ENCODE results near the gene LPP. TPM values are rescaled to one million over a fixed set of nuclear protein-coding genes. Genes with fewer than 3 reads are reported as not detected.
A peak's percentile ranks its signal among the peaks of the same experiment; 100 is the strongest.

The LPP gene
- total and polyA plus RNA-seq, 4 donors, result 11.1 to 219 (median 66.5) TPM

DNA sequence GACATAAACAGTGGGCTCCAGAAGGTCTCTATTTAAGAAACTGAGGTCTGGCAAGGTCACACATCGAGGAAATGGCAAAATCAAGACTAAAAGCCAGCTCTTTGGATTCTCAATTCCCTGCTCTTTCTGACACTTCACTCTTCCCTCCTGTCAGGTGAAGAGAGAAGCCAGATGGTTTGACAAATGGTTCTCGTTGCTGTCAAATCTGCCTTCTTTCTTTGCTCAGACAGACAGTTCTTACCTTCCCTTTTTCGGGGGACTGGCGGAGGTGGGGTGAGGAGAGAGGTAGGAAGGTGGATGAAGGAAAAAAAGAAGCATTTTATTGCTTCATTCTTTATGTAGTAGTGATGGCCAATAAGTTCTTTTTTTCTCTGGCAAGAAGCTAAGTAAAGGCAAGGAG is 133.4 kb downstream of the LPP start:
- 88 to 91% methylated on average over 4 of the region's 4 CpGs for WGBS, 2 donors
- H3K9ac ChIP-seq (ENCODE audit: insufficient read depth in 1 of 2, low read length in 2 of 2), result no peak overlapping the region
- peak overlapping the region; percentile 17 to 89 for H3K27ac ChIP-seq (ENCODE audit: low read depth in 1 of 2, low read length in 1 of 2)
- no peaks in the 10 kb centered on the region for H3K9me3 ChIP-seq (ENCODE audit: control insufficient read depth in 4 of 4, insufficient read depth in 3 of 4, low read length in 3 of 4)
- H3K4me1 ChIP-seq (ENCODE audit: control insufficient read depth in 5 of 5, insufficient read depth in 5 of 5, low read length in 5 of 5), result peaks cover 4 to 36% (median 11%) of the 10 kb centered on the region in 5 donors
- ATAC-seq (ENCODE audit: insufficient read depth, low FRiP score), result no peak
- no peak overlapping the region for H3K4me3 ChIP-seq
- H3K27me3 ChIP-seq (ENCODE audit: control insufficient read depth in 3 of 3, insufficient read depth in 3 of 3, low read length in 2 of 3), result no peaks in the 10 kb centered on the region
- H3K36me3 ChIP-seq (ENCODE audit: control insufficient read depth in 4 of 4, insufficient read depth in 4 of 4, low read length in 4 of 4), result peaks cover 0 to 4% (median 0%) of the 10 kb centered on the region in 4 donors
- no peak for DNase-seq
- TF ChIP-seq, protein P1, sequence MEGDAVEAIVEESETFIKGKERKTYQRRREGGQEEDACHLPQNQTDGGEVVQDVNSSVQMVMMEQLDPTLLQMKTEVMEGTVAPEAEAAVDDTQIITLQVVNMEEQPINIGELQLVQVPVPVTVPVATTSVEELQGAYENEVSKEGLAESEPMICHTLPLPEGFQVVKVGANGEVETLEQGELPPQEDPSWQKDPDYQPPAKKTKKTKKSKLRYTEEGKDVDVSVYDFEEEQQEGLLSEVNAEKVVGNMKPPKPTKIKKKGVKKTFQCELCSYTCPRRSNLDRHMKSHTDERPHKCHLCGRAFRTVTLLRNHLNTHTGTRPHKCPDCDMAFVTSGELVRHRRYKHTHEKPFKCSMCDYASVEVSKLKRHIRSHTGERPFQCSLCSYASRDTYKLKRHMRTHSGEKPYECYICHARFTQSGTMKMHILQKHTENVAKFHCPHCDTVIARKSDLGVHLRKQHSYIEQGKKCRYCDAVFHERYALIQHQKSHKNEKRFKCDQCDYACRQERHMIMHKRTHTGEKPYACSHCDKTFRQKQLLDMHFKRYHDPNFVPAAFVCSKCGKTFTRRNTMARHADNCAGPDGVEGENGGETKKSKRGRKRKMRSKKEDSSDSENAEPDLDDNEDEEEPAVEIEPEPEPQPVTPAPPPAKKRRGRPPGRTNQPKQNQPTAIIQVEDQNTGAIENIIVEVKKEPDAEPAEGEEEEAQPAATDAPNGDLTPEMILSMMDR (IDR thresholded peaks at IDR 0.05; ENCODE audit: control extremely low read depth, extremely low read depth), result no peak

DNA sequence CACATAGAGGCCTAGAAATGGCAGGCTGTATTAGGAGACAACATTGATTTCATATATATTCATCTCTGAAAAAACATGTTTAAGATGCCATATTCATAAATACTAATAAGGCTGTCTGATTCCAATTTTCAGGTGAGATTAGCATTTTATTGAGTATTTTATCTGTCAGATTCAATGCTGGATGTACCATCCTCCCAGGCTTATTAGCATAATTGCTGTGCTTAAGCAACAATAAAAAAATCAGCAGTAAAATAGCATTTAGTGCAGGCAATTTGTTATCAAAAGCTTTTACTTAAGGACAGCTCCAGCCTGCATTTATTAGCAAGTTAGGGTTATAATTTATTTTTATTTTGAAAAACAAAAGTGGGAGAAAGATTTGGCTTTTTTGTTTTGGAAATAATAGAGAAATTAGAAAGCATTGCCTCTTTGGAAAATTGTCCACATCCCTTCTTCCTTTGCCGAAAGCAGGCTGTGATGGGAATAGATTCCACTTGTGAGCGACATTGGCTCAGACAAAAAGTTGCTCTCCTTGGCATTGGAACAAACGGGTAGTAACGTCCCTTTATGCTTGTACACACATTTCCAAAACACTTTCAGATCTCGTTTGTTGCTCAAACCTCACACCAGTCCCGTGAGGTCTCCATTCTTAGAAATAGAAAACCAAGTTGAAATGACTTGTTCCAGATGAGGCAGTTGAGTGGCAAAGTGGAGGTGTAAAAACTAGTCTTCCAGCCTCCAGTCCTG is 134.0 kb downstream of the LPP start:
- DNase-seq, result peak in 1 of 3 donors; percentile 52
- Histone ChIP-seq H3K27ac (ENCODE audit: low read depth in 1 of 2, low read length in 1 of 2) (peak overlapping the region; percentile 57 to 89), H3K4me1 (ENCODE audit: control insufficient read depth in 5 of 5, insufficient read depth in 5 of 5, low read length in 5 of 5) (peaks cover 4 to 36% (median 8%) of the 10 kb centered on the region in 5 donors), H3K4me3 (no peak overlapping the region), H3K9ac (ENCODE audit: insufficient read depth in 1 of 2, low read length in 2 of 2) (no peak overlapping the region), H3K27me3 (ENCODE audit: control insufficient read depth in 3 of 3, insufficient read depth in 3 of 3, low read length in 2 of 3) (no peaks in the 10 kb centered on the region), H3K9me3 (ENCODE audit: control insufficient read depth in 4 of 4, insufficient read depth in 3 of 4, low read length in 3 of 4) (no peaks in the 10 kb centered on the region), H3K36me3 (ENCODE audit: control insufficient read depth in 4 of 4, insufficient read depth in 4 of 4, low read length in 4 of 4) (peaks cover 0 to 4% (median 0%) of the 10 kb centered on the region in 4 donors)
- no peak for ATAC-seq (ENCODE audit: insufficient read depth, low FRiP score)
- 77 to 88% methylated on average over 6 of the region's 6 CpGs for WGBS, 2 donors
- TF ChIP-seq, protein P1 (IDR thresholded peaks at IDR 0.05; ENCODE audit: control extremely low read depth, extremely low read depth), result no peak

GRCh38 chr3:188292251-188292650 is 138.3 kb downstream of the LPP start:
- WGBS, 2 donors, result 53 to 85% methylated on average over 1 of the region's 1 CpG
- no peak overlapping the region for H3K9ac ChIP-seq (ENCODE audit: insufficient read depth in 1 of 2, low read length in 2 of 2)
- H3K4me3 ChIP-seq, result no peak overlapping the region
- peaks cover 0 to 4% (median 0%) of the 10 kb centered on the region in 4 donors for H3K36me3 ChIP-seq (ENCODE audit: control insufficient read depth in 4 of 4, insufficient read depth in 4 of 4, low read length in 4 of 4)
- no peak overlapping the region for H3K27ac ChIP-seq (ENCODE audit: low read depth in 1 of 2, low read length in 1 of 2)
- TF ChIP-seq, protein P1 (IDR thresholded peaks at IDR 0.05; ENCODE audit: control extremely low read depth, extremely low read depth), result no peak
- no peak for DNase-seq
- no peak for ATAC-seq (ENCODE audit: insufficient read depth, low FRiP score)
- H3K9me3 ChIP-seq (ENCODE audit: control insufficient read depth in 4 of 4, insufficient read depth in 3 of 4, low read length in 3 of 4), result no peaks in the 10 kb centered on the region
- H3K4me1 ChIP-seq (ENCODE audit: control insufficient read depth in 5 of 5, insufficient read depth in 5 of 5, low read length in 5 of 5), result peaks cover 0 to 21% (median 4%) of the 10 kb centered on the region in 5 donors
- no peaks in the 10 kb centered on the region for H3K27me3 ChIP-seq (ENCODE audit: control insufficient read depth in 3 of 3, insufficient read depth in 3 of 3, low read length in 2 of 3)
